BLaER1 treated with 17β-estradiol and CSF1 and Interleukin-3, amounts not matched to agents 10 nM and 100 nM (cell line): ENCODE measurements around the gene RCE1.
A peak's percentile ranks its signal among the peaks of the same experiment; 100 is the strongest.

Experiments
- H3K27ac ChIP-seq, 11 experiments: shearing (Covaris generic); formaldehyde crosslinking; 2 replicates each; pipeline ENCODE4 v1.8.1; 2022
- H3K27me3 ChIP-seq, 11 experiments: shearing (Covaris generic); formaldehyde crosslinking; 2 replicates each; pipeline ENCODE4 v1.8.1; 2022
- H3K36me3 ChIP-seq, 11 experiments: shearing (Covaris generic); formaldehyde crosslinking; 2 replicates each; pipeline ENCODE4 v1.8.1; 2022
- H3K4me1 ChIP-seq, 10 experiments: shearing (Covaris generic); formaldehyde crosslinking; 2 replicates each; pipeline ENCODE4 v1.8.1; 2022
- H3K4me2 ChIP-seq, 11 experiments: shearing (Covaris generic); formaldehyde crosslinking; 2 replicates each; pipeline ENCODE4 v1.8.1; 2022
- H3K4me3 ChIP-seq, 10 experiments: shearing (Covaris generic); formaldehyde crosslinking; 2 replicates each; pipeline ENCODE4 v1.8.1; 2022
- H3K9ac ChIP-seq, 11 experiments: shearing (Covaris generic); formaldehyde crosslinking; 2 replicates each; pipeline ENCODE4 v1.8.1; 2022
- H3K9me3 ChIP-seq, 11 experiments: shearing (Covaris generic); formaldehyde crosslinking; replicated peaks in 1 of 11; 2 replicates each; pipeline ENCODE4 v1.8.1; 2022
- H4K20me1 ChIP-seq, 11 experiments: shearing (Covaris generic); formaldehyde crosslinking; 2 replicates each; pipeline ENCODE4 v1.8.1; 2022
- Cebpa-rat ChIP-seq, 11 experiments: shearing (Covaris generic); IDR thresholded peaks; 2 replicates each; pipeline ENCODE4 v1.8.1; 2022

The RCE1 gene

GRCh38 chr11:66847461-66848232, 4.4 kb downstream of the RCE1 start:
- Histone ChIP-seq H3K36me3 (peaks cover 35 to 63% (median 47%) of the 10 kb centered on the region in 11 experiments), H4K20me1 (peaks cover 0 to 35% (median 23%) of the 10 kb centered on the region in 11 experiments; a peak in 14 of 22 replicates), H3K9ac (peak overlapping the region in 2 of 11 experiments; percentile 10 to 18; a peak in 1 of 22 replicates), H3K4me2 (peak overlapping the region in 2 of 11 experiments; percentile 12 to 37; a peak in 2 of 22 replicates), H3K4me3 (no peak overlapping the region), H3K27me3 (no peaks in the 10 kb centered on the region), H3K4me1 (peaks cover 30 to 65% (median 54%) of the 10 kb centered on the region in 10 experiments), H3K27ac (0 out of 22 replicates have a peak overlapping the region, but pooled peaks of 1 of the 11 experiments have one; percentile 11), H3K9me3 (no peaks in the 10 kb centered on the region)
- no peak for TF ChIP-seq Cebpa-rat (IDR thresholded peaks at IDR 0.05)

GRCh38 chr11:66848671-66849500, 5.6 kb downstream of the RCE1 start:
- Histone ChIP-seq H3K9ac (no peak overlapping the region), H3K27me3 (no peaks in the 10 kb centered on the region), H4K20me1 (peaks cover 0 to 32% (median 20%) of the 10 kb centered on the region in 11 experiments; a peak in 14 of 22 replicates), H3K4me2 (no peak overlapping the region), H3K4me1 (peaks cover 35 to 72% (median 62%) of the 10 kb centered on the region in 10 experiments), H3K36me3 (peaks cover 35 to 63% (median 47%) of the 10 kb centered on the region in 11 experiments), H3K27ac (no peak overlapping the region), H3K9me3 (no peaks in the 10 kb centered on the region), H3K4me3 (no peak overlapping the region)
- TF ChIP-seq Cebpa-rat (IDR thresholded peaks at IDR 0.05) = no peak

- Histone ChIP-seq H3K9me3 (no peaks in the 10 kb centered on the region), H3K36me3 (peaks cover 34 to 58% (median 46%) of the 10 kb centered on the region in 11 experiments), H3K4me2 (no peak overlapping the region), H3K4me3 (no peak overlapping the region), H3K27me3 (no peaks in the 10 kb centered on the region), H3K9ac (no peak overlapping the region), H3K4me1 (peaks cover 35 to 72% (median 62%) of the 10 kb centered on the region in 10 experiments), H3K27ac (no peak overlapping the region), H4K20me1 (peaks cover 0 to 24% (median 12%) of the 10 kb centered on the region in 11 experiments; a peak in 13 of 22 replicates)
- TF ChIP-seq Cebpa-rat (IDR thresholded peaks at IDR 0.05) = no peak
Measured at GRCh38 chr11:66849501-66850234, 6.4 kb downstream of the RCE1 start.

- no peak overlapping the region for H3K4me3 ChIP-seq
- peak overlapping the region in 2 of 11 experiments; percentile 53 to 69; a peak in 3 of 22 replicates for H3K4me2 ChIP-seq
- H4K20me1 ChIP-seq = peaks cover 0 to 18% (median 6%) of the 10 kb centered on the region in 11 experiments; a peak in 11 of 22 replicates
- no peaks in the 10 kb centered on the region for H3K9me3 ChIP-seq
- H3K9ac ChIP-seq = no peak overlapping the region
- peak overlapping the region in 6 of 11 experiments; percentile 72 to 100 (median 99); a peak in 5 of 22 replicates for H3K27ac ChIP-seq
- H3K27me3 ChIP-seq = no peaks in the 10 kb centered on the region
- H3K4me1 ChIP-seq = peaks cover 38 to 72% (median 62%) of the 10 kb centered on the region in 10 experiments
- no peak for TF ChIP-seq Cebpa-rat (IDR thresholded peaks at IDR 0.05)
- peaks cover 28 to 53% (median 41%) of the 10 kb centered on the region in 11 experiments for H3K36me3 ChIP-seq
Measured at GRCh38 chr11:66850235-66850587, 7.0 kb downstream of the RCE1 start.

- Histone ChIP-seq H3K4me3 (no peak overlapping the region), H3K4me1 (peaks cover 44 to 72% (median 63%) of the 10 kb centered on the region in 10 experiments), H3K27ac (peak overlapping the region in 9 of 11 experiments; percentile 53 to 100 (median 99); a peak in 16 of 22 replicates), H3K27me3 (no peaks in the 10 kb centered on the region), H3K36me3 (peaks cover 23 to 48% (median 36%) of the 10 kb centered on the region in 11 experiments), H3K4me2 (peak overlapping the region; percentile 45 to 87 (median 69)), H4K20me1 (peaks cover 0 to 13% (median 4%) of the 10 kb centered on the region in 11 experiments; a peak in 9 of 22 replicates), H3K9me3 (no peaks in the 10 kb centered on the region), H3K9ac (peak overlapping the region in 5 of 11 experiments; percentile 50 to 98 (median 71); a peak in 6 of 22 replicates)
- no peak for TF ChIP-seq Cebpa-rat (IDR thresholded peaks at IDR 0.05)
Measured at GRCh38 chr11:66850588-66851238, 7.5 kb downstream of the RCE1 start.

GRCh38 chr11:66851239-66851596, 8.0 kb downstream of the RCE1 start:
- peaks cover 0 to 9% (median 0%) of the 10 kb centered on the region in 11 experiments; a peak in 7 of 22 replicates for H4K20me1 ChIP-seq
- peak overlapping the region; percentile 45 to 87 (median 69) for H3K4me2 ChIP-seq
- H3K36me3 ChIP-seq = peaks cover 18 to 43% (median 30%) of the 10 kb centered on the region in 11 experiments
- H3K9me3 ChIP-seq = no peaks in the 10 kb centered on the region
- peak overlapping the region in 9 of 11 experiments; percentile 53 to 100 (median 99); a peak in 17 of 22 replicates for H3K27ac ChIP-seq
- H3K27me3 ChIP-seq = no peaks in the 10 kb centered on the region
- TF ChIP-seq Cebpa-rat (IDR thresholded peaks at IDR 0.05) = no peak
- peaks cover 46 to 69% (median 60%) of the 10 kb centered on the region in 10 experiments for H3K4me1 ChIP-seq
- H3K9ac ChIP-seq = peak overlapping the region in 6 of 11 experiments; percentile 50 to 98 (median 62); a peak in 8 of 22 replicates
- H3K4me3 ChIP-seq = no peak overlapping the region

GRCh38 chr11:66851698-66852465, 8.6 kb downstream of the RCE1 start:
- Histone ChIP-seq H3K4me1 (peaks cover 46 to 62% (median 54%) of the 10 kb centered on the region in 10 experiments), H4K20me1 (peaks cover 0 to 2% (median 0%) of the 10 kb centered on the region in 11 experiments; a peak in 3 of 22 replicates), H3K27ac (peak overlapping the region in 9 of 11 experiments; percentile 53 to 100 (median 99); a peak in 18 of 22 replicates), H3K4me2 (peak overlapping the region; percentile 45 to 87 (median 69)), H3K9ac (peak overlapping the region in 9 of 11 experiments; percentile 9 to 98 (median 54); a peak in 15 of 22 replicates), H3K27me3 (no peaks in the 10 kb centered on the region), H3K36me3 (peaks cover 12 to 36% (median 24%) of the 10 kb centered on the region in 11 experiments), H3K4me3 (no peak overlapping the region), H3K9me3 (no peaks in the 10 kb centered on the region)
- no peak for TF ChIP-seq Cebpa-rat (IDR thresholded peaks at IDR 0.05)
